ENCODE data around the gene SLC35D3.
"Not testable (repeated sequence)": the region's sequence is repeated elsewhere in the genome, so short reads cannot be mapped to it uniquely, and the experiment has no call there.

DNA sequence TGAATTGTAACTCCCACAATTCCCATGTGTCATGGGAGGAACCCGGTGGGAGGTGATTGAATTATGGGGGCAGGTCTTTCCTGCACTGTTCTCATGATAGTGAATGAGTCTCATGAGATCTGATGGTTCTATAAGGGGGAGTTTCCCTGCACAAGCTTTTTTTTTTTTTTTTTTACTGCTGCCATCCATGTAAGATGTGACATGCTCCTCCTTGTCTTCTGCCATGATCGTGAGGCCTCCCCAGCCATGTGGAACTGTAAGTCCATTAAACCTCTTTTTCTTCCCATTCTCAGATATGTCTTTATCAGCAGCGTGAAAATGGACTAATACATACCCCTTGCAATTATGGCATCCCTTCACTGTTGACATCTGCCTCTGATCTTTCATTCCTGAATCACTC lies 17.6 kb upstream of the SLC35D3 start:
- not testable (repeated sequence) for TF ChIP-seq CTCF (IDR thresholded peaks at IDR 0.05); EZH2 (IDR thresholded peaks at IDR 0.05; ENCODE audit: borderline replicate concordance, insufficient read depth, low read depth, low read length, poor library complexity, severe bottlenecking)

All from B cell (primary cell).